ENCODE data around the gene LIN7B. TPM values are rescaled to one million over a fixed set of nuclear protein-coding genes. Genes with fewer than 3 reads are reported as not detected.

The LIN7B gene
- total and polyA plus RNA-seq, 9 of the 15 experiments (the other 6 are each of a cell fraction or from before 2014, with no cell fraction given), result 0.89 to 15.7 (median 4.0) TPM

DNA sequence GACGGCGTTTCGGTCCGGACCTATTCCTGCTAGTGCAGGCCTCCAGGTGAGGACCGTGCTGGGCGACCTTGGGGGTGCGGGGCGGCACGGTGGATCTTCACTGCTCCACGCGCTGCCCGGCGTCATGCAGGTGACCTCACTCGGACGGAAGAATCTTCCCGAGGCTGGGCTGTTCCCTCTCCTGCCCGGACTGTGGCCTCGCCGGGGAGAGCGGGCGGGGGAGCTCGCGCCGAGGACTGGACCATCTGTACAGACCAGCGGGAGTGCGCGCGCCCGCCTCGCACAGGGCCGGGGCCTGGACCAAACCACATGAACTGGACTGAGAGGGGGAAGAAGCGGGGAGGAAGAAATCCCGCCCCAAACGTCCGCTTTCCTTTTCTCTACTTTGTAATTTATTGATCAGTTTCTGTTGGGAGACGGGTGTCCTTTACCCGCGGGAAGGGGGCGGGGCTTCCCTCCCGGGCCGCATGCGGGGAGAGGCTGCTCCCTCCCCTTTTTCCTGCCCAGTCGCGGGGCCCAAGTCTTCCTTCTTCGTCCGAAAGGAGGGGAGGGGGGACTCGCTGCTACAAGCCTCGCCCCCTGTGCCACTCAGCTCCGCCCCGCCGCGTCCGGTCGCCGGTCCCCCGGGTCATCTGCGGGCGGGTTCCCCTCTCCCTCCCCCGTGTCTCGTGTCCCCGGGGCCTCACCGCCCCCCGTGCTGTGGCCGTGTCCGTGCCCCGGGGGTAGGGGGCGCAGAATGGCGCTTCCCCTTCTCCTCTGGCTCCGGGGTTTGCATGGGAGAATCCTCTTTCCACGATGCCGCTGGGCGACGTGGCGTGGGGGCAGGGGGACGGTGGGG lies 36.2 kb downstream of the LIN7B start (continued):
- no peak for TF ChIP-seq CHD7 (IDR thresholded peaks at IDR 0.05; ENCODE audit: low read depth, low read length)
- TF ChIP-seq CTBP1 (IDR thresholded peaks at IDR 0.05; ENCODE audit: borderline replicate concordance), result peak; percentile 20; the same call in 1 of the 2 replicates
- TF ChIP-seq TEAD4 (IDR thresholded peaks at IDR 0.05; ENCODE audit: low read length), result 0 out of 2 replicates have a peak, but pooled peaks have one; percentile 5
- TF ChIP-seq TEAD4 (CRISPR knock-in tag; IDR thresholded peaks at IDR 0.05; ENCODE audit: borderline replicate concordance), result no peak
- TF ChIP-seq, protein P1, sequence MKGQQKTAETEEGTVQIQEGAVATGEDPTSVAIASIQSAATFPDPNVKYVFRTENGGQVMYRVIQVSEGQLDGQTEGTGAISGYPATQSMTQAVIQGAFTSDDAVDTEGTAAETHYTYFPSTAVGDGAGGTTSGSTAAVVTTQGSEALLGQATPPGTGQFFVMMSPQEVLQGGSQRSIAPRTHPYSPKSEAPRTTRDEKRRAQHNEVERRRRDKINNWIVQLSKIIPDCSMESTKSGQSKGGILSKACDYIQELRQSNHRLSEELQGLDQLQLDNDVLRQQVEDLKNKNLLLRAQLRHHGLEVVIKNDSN (CRISPR knock-in tag; IDR thresholded peaks at IDR 0.05), result peak; percentile 32; the same call in 1 of the 2 replicates
- peak in 1 of 2 experiments; percentile 26; a peak in 1 of 4 replicates for TF ChIP-seq TRIM24 (IDR thresholded peaks at IDR 0.05)
- TF ChIP-seq MIER1 (IDR thresholded peaks at IDR 0.05; ENCODE audit: low read depth), result no peak
- peak; percentile 95 for TF ChIP-seq TCF7L2 (IDR thresholded peaks at IDR 0.05; ENCODE audit: low read depth, low read length)
- TF ChIP-seq, protein P2, sequence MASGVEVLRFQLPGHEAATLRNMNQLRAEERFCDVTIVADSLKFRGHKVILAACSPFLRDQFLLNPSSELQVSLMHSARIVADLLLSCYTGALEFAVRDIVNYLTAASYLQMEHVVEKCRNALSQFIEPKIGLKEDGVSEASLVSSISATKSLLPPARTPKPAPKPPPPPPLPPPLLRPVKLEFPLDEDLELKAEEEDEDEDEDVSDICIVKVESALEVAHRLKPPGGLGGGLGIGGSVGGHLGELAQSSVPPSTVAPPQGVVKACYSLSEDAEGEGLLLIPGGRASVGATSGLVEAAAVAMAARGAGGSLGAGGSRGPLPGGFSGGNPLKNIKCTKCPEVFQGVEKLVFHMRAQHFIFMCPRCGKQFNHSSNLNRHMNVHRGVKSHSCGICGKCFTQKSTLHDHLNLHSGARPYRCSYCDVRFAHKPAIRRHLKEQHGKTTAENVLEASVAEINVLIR (CRISPR knock-in tag; IDR thresholded peaks at IDR 0.05), result no peak
- peak; percentile 68; the same call in 1 of the 2 replicates for TF ChIP-seq ELF4 (CRISPR knock-in tag; IDR thresholded peaks at IDR 0.05)
- no peak for TF ChIP-seq TAF15 (IDR thresholded peaks at IDR 0.05; ENCODE audit: low read depth, low read length)
